HG02970 (cell line): ENCODE measurements around the gene UBP1.

Experiments
- ATAC-seq: cut with Tn5 transposase; IDR thresholded peaks from one replicate; pipeline ENCODE4 v1.9.1; 2021; ENCODE audit warnings: mild to moderate bottlenecking, moderate library complexity, moderate number of reproducible peaks; ENCODE audit not compliant: unreplicated experiment, low FRiP score

UBP1 gene

DNA sequence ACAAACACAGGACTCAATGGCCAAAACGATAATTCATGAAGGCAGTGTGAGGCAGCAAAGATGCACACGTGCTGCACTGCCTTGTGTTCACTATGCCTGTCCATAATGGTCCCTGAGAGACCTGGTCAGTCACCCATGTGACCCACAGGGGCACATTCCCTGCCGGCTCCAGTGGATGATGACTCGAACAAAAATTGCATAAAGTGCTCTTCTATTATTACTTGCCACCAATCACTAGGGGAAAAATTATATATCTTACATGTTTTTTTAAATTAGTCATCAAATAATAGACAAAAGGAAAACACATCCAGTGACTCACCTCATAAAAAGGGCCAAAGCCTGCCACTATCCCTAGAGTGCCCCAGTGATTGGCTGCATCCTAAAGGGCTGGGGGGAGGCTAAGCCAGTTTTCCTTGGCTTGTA, 47.5 kb downstream of the UBP1 start:
- ATAC-seq = no peak

DNA sequence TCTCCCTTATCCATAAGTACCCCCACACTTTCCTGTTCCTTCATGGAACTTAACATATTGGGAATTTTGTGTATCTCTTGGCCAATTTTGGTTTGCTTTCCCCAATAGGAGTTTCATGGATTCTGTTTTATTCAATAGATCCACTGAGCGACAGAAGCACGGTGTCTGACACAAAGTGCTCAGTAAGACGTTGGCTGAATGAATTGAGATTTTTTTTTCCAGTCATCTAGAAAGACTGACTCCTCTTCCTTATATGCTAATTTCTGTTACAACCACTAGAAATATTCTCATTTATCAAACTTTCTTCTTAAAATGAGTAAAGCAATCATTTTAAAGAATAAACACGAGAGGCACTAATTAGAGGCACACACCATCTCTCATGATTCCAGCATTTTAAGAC, 48.1 kb downstream of the UBP1 start:
- no peak for ATAC-seq

DNA sequence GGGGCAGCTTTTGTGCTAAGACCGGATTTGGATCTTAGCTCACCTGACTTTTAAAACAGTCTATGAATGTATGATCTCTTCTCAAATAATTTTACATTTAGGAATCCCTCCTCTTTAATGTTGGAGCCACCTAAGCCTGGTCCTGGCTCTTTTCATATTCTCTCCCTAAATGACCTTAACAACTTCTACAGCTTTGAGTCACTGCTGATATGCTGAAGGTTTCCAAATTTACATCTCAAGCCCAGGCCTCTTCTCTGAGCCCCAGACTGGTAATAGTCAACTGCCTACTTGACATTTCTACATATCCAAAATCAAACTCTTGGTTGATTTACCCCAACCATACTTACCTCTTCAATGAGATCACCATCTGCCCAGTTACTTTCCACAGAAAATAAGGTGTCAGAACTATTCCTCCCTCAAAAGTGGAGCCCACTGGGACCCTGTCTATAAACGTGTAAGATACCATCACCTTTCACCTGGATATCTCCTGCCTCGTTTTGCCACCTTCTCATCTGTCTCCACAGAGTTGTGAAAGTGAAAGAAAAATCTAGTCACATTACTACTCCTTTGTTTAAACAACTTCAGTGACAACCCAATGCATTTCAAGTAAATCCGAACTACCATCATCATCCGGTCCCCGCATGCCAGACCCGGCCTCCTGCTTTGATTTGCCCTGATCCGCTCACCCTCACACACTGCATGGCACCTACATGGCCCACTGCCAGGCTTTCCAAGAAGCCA, 48.8 kb downstream of the UBP1 start:
- no peak for ATAC-seq

DNA sequence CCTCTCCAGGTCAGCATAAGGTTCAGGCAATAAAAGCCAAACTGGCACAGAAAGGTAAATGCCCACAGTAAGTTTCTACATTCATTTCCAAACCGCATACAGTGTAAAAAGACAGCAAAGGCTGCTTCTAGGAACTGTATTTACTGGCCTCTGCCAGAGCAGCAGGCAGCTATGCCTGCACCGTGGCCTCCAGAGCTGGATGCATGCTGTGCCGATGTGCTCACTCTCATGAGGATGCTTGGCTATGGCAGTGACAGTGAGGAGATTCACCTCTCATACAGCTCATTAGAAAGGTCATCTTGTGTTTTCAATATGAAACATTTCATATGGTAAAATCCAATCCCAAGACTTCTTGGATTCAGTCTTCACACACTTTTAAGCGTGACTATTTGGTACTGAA, 50.3 kb downstream of the UBP1 start:
- no peak for ATAC-seq

DNA sequence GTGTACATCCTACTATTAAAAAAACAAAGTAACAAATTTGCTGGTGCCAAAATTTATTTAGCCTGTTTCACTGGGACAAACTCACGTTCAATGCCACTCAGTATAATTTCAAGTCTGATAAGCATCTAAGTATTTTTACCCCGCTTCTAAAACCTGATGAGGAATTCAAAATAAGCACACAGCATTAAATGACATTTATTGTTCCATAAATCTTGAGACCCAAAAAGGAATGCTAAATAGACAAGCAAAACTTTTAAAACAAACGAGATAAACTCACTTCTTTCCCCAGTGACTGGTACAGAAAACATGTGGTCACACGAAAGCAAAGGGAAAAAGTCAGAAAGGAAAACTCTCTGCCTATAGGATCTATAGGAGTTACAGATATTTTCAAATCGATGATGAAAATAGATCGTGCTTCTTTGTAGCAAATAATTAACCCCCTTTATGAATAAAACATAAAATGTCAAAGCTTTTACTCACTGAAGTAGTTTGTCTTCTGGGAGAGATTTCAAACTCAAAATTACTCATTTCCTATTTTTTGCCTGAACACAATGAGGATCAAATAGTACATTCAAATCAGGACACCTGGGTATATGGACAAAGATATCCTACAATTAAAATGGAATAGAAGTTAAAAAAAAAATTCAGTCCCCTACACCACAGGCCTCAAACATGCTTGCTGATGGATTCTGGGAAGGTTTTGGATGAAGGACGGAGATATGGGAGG, 51.7 kb downstream of the UBP1 start:
- no peak for ATAC-seq

DNA sequence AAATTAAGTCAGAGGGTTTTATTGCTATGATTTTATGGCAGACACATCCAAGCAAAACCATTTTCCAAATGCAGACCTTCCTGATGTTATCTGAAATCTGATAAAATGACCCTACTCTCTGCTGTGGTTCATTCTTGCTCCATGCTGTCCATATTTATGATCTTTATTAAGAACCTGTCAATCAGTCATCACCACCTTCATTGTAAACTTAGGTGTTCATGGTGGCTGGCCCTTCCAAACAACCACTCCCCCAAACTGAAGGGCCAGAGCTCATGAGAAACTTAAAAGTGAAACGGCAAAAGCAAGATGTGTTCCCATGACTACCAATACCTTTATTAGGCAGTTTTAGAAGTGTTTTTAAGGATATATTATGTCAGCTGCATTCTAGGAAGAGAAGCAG, 53.6 kb downstream of the UBP1 start:
- no peak for ATAC-seq

DNA sequence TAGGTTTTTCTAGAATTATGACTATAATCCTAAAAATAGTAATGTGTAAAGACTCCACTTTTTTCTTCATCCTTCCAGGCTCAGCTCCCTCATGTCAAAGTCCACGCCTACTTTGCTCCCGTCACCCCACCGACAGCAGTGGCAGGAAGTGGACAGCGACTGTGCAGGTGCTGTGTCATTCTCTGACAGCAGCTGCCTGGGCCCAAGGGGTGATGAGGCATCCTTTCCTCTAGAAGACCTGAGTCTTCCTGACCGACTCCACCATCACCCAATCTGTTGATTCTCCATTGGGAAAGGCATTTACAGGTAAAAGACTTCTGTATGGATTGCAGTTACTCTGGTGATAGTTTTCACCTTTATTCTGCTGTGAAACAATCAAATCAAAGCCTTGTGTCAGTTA, 54.8 kb downstream of the UBP1 start:
- no peak for ATAC-seq

DNA sequence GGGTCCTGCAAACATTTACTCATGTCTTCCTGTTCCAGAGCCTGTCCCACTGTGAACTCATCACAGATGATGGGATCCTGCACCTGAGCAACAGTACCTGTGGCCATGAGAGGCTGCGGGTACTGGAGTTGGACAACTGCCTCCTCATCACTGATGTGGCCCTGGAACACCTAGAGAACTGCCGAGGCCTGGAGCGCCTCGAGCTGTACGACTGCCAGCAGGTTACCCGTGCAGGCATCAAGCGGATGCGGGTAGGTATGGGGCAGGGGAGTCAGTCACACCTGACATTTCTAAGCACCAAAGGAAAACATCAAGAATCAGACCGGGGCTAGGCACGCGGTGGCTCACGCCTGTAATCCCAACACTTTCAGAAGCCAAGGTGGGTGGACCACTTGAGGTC, 56.3 kb downstream of the UBP1 start:
- no peak for ATAC-seq

DNA sequence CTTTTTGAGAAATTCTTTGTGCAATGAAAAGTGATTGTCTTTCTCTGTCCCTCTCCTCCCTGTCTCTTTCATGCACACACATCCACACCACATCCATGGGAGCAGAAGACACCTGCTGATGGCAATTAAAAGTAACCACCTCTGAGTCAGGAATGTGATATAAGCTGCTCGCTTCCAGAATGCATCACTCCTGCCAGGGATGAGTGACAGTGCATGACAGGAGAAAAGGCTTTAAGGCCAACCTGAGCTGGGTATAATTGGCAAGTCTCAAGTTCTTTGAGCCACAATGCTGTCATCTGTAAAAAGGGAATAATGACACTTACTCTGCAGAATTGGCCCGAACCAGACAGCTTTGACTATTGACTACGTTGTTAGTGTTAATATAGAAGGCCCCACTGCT, 59.6 kb downstream of the UBP1 start:
- ATAC-seq = no peak

DNA sequence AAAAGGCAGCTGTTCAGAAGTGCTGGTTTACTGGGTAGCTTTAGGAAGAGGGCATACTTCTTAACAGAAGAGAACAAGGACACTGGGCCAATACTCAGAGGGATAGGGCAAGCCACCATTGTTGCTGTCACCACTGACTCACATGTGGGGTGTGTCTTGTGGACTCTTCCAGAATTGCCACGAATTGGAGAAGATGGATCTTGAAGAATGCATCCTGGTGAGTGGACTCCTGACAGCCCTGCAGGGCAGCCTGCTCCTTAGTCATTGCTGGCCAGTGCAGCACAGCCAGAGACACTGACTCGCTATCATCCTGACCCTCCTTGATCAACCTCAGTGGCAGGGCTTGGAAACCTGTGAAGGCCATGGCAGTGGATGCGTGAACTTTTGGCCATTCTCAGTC, 62.3 kb downstream of the UBP1 start:
- ATAC-seq = no peak

DNA sequence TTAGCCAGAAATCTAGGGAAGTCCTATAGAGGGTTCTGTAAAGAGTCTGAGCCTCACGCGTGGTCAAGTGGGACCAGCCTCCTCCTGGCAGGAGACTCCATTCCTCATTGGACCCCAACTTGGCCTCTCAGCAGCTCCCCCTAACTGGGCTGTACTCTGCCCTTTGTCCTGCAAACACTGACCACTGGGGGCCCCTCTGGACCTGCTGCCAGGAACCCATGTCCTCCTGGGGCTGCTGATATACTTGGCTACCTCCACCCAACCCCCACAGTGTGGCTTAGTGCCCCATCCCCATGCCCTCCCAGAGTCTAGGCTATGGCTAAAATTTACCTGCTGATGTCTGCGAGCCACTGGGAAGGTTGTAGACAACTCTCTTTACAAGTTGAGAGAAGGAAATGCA, 62.7 kb downstream of the UBP1 start:
- ATAC-seq = no peak

DNA sequence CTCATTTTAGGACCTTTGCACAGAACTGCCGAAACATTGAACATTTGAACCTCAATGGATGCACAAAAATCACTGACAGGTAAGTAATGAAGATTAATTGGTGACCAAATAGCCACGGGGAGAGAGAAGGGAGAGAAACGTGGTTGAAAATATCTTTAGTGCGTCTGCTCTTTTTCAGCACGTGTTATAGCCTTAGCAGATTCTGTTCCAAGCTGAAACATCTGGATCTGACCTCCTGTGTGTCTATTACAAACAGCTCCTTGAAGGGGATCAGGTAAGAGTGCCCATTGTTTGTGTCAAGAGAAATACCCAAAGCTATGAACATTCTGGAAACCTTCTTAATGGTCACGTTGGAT, 67.1 kb downstream of the UBP1 start:
- ATAC-seq = no peak

DNA sequence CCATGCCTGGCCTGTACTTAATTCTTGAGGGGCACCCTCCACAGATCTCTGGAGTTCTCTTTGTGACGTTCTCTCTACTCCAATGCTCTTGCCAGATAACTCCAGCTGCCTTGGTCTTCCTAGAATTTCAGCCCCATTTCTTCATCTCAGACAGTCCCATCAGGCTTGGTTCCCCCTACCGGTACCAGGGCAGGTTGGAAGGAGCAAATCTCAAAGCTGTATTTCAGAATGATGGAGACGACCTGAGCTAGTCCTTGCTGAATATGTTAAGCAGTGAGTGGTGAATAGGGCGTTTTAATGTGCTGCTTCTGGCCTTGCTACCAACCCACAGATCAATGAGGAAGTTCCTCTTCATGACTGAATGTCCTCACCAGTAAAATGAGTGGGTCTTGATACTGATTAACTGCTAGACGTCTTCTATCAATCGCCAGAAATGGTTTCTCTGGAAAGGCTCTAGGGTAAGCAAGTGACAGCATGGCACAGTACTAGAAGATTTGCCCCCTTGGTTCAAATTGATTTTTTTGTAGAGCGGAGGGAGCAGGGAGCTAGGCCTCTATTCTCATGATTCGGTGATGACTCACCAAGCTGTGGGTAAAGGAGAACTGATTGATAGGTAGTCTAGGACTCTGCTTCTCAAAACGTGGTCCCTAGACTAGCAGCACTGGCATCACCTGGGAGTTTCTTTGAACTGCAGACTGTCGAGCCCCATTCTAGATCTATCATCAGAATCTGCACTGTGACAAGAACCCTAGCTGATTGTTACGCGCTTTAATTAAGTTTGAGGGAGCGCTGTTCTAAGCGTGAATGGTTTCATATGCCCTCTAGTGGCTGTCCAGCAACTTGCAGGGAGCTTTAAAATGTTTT, 67.8 kb downstream of the UBP1 start:
- ATAC-seq = no peak

DNA sequence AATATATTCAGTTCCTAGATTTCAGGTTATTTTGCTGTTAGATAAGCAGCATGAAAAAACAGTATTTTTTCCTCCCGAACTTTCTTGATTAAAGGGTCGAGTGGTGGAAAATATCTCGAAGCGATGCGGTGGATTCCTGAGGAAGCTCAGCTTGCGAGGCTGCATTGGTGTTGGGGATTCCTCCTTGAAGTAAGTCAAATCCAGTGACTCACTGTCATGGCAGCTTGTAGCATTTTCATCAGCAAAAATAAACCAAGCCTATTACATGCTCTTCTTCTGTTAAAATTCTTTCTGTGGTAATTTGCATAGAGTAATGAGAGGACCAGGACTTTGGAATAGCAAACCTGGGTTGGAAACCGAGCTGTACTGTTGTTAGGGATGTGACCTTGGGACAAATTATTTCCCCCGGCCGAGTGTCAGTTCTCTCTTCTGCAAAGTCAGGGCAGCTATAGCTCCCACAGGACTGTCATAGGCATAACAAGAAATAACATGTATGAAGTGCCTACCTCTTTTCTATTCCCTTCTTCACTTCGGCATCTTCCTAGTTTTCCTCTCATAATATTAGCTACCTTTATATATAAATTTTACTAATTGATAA, 75.6 kb downstream of the UBP1 start:
- ATAC-seq = no peak

DNA sequence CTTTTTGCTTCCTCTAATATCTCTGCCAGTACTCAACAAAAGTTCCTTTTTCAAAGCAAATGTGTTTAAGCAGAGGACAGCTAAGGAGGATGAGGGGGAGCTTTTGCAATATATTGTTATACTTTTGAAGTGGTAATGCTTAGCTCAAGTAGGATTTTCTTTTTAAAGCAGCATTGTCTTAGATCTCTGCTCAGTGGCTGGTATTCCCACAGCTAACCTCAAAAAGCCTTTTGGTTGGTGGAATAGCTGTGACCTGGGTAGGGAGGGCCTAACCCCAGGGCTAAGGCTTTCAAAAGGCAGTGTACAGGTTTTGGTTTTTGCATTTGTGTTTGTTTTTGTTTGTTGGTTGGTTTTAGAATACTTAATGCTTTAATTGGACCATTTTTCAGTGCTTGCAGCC, 76.1 kb downstream of the UBP1 start:
- ATAC-seq = no peak

DNA sequence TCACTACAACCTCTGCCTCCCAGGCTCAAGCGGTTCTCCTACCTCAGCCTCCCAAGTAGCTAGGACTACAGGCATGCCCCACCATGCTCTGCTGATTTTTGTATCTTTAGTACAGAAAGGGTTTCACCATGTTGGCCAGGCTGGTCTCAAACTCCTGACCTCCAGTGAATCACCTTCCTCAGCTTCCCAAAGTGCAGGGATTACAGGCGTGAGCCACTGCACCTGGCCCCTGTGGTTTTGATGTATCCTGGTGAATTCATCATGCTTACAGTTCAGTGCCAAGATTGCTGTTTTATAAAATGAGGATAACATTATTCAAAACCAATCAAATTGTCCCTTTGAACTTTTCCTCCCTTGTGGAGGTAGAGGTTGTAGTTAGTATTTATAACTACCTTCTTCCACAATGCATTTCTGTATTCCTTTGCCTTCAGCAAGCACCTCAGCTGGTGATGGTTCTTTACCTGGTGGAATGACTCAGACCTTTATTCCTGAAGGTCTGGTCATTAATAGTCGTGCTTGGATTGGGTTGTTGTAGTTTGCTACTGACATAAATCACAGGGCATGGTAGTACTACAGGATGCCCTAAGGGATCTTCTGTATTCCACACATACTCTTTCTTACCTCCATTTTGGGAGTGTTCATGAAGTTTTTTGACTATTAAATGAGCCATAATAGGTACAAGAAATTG, 76.9 kb downstream of the UBP1 start:
- no peak for ATAC-seq

DNA sequence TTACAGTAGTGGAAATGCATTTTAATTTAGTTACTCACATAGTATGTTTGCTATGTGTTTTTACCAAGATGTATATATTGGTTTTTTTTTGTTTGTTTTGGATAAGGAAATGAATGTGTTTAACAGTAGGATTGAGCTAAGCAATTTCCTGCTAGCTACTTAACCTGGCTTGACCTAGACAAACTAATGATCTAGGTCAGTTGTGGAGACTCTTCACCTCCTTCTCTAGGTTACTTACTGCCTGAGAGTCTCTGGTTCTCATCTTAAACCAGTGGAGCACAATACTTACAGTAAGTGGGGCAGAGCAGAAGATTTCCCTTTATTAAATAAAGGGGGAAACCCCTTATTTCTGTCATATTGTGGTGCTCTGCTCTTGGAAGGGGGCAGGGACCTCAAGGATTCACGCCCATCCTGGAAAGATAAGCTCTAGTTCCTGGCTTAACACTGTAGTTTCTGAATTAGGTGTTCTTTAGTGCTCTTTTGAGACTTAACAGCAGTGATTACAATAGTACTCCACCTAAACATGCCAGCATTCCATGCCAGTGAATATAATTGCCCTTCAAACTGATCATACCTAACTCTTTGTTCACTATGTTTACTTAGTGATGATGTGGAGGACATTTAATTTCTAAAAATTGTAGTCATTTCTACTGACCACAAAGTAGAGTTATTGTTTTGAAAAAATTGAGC, 79.9 kb downstream of the UBP1 start:
- no peak for ATAC-seq

DNA sequence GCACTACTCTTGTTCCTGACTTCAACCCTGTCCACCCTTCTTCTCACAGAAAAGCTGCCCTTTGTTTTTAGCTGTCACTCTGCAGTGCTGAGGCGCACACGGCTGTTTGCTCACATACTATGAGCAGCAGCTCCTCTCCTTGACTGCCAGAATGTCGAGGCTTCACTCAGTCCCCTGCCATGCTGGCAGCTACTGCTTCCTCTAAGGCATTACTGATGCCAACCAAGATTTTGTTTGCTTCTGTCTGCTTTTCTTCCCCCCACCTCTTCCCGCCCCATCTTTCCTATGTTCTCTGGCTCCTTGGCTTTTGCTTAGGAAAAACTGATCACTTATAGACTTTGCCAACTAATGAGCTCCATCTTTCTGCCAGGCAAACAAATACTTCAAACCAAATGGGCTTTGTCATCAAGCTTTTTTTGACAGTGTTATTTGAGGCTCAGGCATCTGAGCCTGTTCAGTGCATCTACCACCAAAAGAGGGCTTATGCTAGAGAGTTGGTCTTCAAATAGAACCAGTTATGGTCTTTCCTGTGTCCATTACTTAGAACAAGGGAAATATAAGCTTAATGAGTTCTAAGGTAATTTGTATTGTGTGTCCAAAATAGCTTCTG, 81.9 kb downstream of the UBP1 start:
- no peak for ATAC-seq

DNA sequence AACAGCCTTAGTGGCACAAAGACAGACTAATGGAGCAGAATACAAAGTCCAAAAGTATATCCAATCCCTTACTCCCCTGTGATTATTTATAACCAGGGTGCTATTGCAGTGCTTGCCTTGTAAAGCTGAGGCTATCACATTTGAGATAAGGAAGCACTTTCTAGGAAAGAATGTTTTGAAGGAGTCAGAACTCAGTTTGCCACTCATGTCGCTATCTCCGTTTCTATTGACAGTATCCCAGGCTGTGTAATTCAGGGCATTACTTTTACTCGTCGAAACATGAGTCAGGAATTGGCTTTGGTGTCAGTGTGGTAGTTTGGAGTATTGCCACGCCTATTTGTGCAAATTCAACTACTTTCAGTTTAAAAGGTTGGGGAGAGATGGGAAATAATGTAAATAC, 84.6 kb downstream of the UBP1 start:
- ATAC-seq = no peak
